OCI-LY7 (cell line): ENCODE data around the gene MGA. TPM values are rescaled to one million over a fixed set of nuclear protein-coding genes. Genes with fewer than 3 reads are reported as not detected.

Experiments
- BruUV-seq: library from RNA; stranded (reverse); fragments of 400-500 nt; replicated peaks from 2 replicates; lab custom pipeline; 2021; lab: Mats Ljungman, UMichigan
- CTCF ChIA-PET: fragments of 300-600 bp; sonication (Branson Sonifier 250); formaldehyde crosslinking; loops from one replicate; lab custom pipeline; 2022; ENCODE audit warnings: antibody characterized with exemption; ENCODE audit not compliant: unreplicated experiment; lab: Charles Lee
- POLR2A ChIA-PET: fragments of 300-600 bp; sonication (Branson Sonifier 250); formaldehyde crosslinking; loops from one replicate; lab custom pipeline; 2022; ENCODE audit warnings: antibody characterized with exemption; lab: Charles Lee
- DNase-seq: peaks from one replicate; pipeline ENCODE4 v3.0.0-alpha.2; 2015; ENCODE audit warnings: low spot score
- H2AFZ ChIP-seq: fragments of 200-600 bp; sonication (generic), shearing (Covaris generic); 2 replicates; pipeline ENCODE4 v1.6.1; 2014; ENCODE audit warnings: mild to moderate bottlenecking, antibody characterized with exemption, low read length, moderate library complexity
- H3K27ac ChIP-seq: fragments of 200-600 bp; sonication (generic); 2 replicates; pipeline ENCODE4 v1.5.1; 2014; ENCODE audit warnings: mixed run types, low read depth, mild to moderate bottlenecking, moderate library complexity, low read length, inconsistent platforms; ENCODE audit not compliant: poor library complexity, severe bottlenecking
- H3K36me3 ChIP-seq: fragments of 200-600 bp; sonication (generic); 2 replicates; pipeline ENCODE4 v1.6.1; 2014; ENCODE audit warnings: mild to moderate bottlenecking, antibody characterized with exemption, low read length, moderate library complexity, mixed read lengths; ENCODE audit not compliant: insufficient read depth
- H3K4me1 ChIP-seq: fragments of 200-600 bp; sonication (generic); 2 replicates; pipeline ENCODE4 v1.5.1; 2014; ENCODE audit warnings: mild to moderate bottlenecking, low read length; ENCODE audit not compliant: insufficient read depth, poor library complexity, severe bottlenecking
- H3K4me2 ChIP-seq: fragments of 200-600 bp; sonication (generic); 2 replicates; pipeline ENCODE4 v1.6.1; 2014; ENCODE audit warnings: mild to moderate bottlenecking, low read length
- H3K4me3 ChIP-seq: fragments of 200-600 bp; sonication (generic); 2 replicates; pipeline ENCODE4 v1.5.1; 2014; ENCODE audit warnings: mild to moderate bottlenecking, low read depth, low read length; ENCODE audit not compliant: poor library complexity, severe bottlenecking
- H3K79me2 ChIP-seq: fragments of 200-600 bp; sonication (generic); 2 replicates; pipeline ENCODE4 v1.6.1; 2016; ENCODE audit warnings: low read depth, mild to moderate bottlenecking, low read length, moderate library complexity, mixed read lengths; ENCODE audit not compliant: insufficient read depth
- H3K9me2 ChIP-seq: fragments of 200-600 bp; sonication (generic); 2 replicates; pipeline ENCODE4 v1.6.1; 2016; ENCODE audit warnings: mild to moderate bottlenecking, low read length, mixed read lengths; ENCODE audit not compliant: insufficient read depth
- H3K9me3 ChIP-seq: fragments of 200-600 bp; sonication (generic); 2 replicates; pipeline ENCODE4 v1.6.1; 2014; ENCODE audit warnings: mild to moderate bottlenecking, mixed run types, low read length, mixed read lengths
- H4K20me1 ChIP-seq: fragments of 200-600 bp; sonication (generic); 2 replicates; pipeline ENCODE4 v1.6.1; 2014; ENCODE audit warnings: mild to moderate bottlenecking, antibody characterized with exemption, low read length, moderate library complexity, mixed read lengths; ENCODE audit not compliant: insufficient read depth
- CTCF ChIP-seq: fragments of 200-600 bp; sonication (generic); conservative IDR thresholded peaks from 2 replicates; pipeline ENCODE4 v1.5.1; 2014; ENCODE audit warnings: mild to moderate bottlenecking, antibody characterized with exemption, low read length, moderate library complexity, mixed read lengths
- EZH2phosphoT487 ChIP-seq: fragments of 200-600 bp; sonication (generic); IDR thresholded peaks from 2 replicates; pipeline ENCODE4 v1.6.1; 2018; ENCODE audit warnings: low read depth, borderline replicate concordance, mild to moderate bottlenecking, mixed run types, antibody characterized with exemption, low read length, moderate library complexity, mixed read lengths
- intact Hi-C: fragments of 100-400 bp; cut with micrococcal nuclease; formaldehyde crosslinking; loops from one replicate; pipeline ENCODE4 v1.10.0; 2022; ENCODE audit not compliant: unreplicated experiment
- total RNA-seq, 2 experiments: library from RNA; depleted of rRNA in 1 of 2; stranded (reverse); fragments of >200 nt in 1 of 2; shearing (Covaris generic) in 1 of 2; gene quantifications; 2 replicates each; pipeline ENCODE4 v1.2.3, GENCODE V29; 2014 to 2022

The MGA gene
- total RNA-seq, 2 experiments from 2014 or later = 48.8 to 59.1 TPM

- POLR2A ChIA-PET = interaction anchor here (0.5 to 2.8 kb wide), 5 partner anchors 9 to 85 kb away, joined by 3 to 21 read pairs (median 7); partner anchors contain the start of gene MAPKBP1
Measured at GRCh38 chr15:41782371-41783282, 122.4 kb downstream of the MGA start.

GRCh38 chr15:41783296-41783695, 123.1 kb downstream of the MGA start:
- H3K4me3 ChIP-seq = no peak overlapping the region
- peaks cover 52% of the 10 kb centered on the region for H3K4me1 ChIP-seq
- BruUV-seq = no TSS peak
- H3K27ac ChIP-seq = peak overlapping the region; percentile 70
- no peaks in the 10 kb centered on the region for H3K9me2 ChIP-seq
- H3K36me3 ChIP-seq = peaks cover 4% of the 10 kb centered on the region; the same call in 1 of the 2 replicates
- H3K79me2 ChIP-seq = 0 out of 2 replicates have a peak, but pooled peaks cover 7% of the 10 kb centered on the region
- no peak for TF ChIP-seq CTCF
- ChIA-PET POLR2A (interaction anchor here (0.5 to 2.8 kb wide), 5 partner anchors 8 to 86 kb away, joined by 3 to 21 read pairs (median 7); partner anchors contain the start of gene MAPKBP1), CTCF (interaction anchor here (1.7 kb wide), 1 partner anchor 10 kb away, joined by 6 read pairs; the partner anchor contains the start of gene MAPKBP1)
- H2AFZ ChIP-seq = peak overlapping the region; percentile 31; the same call in 1 of the 2 replicates
- no peaks in the 10 kb centered on the region for H3K9me3 ChIP-seq
- peak overlapping the region; percentile 65 for H3K4me2 ChIP-seq
- H4K20me1 ChIP-seq = no peaks in the 10 kb centered on the region
- intact Hi-C loops = no loop called here
- no peak for DNase-seq

More at GRCh38 chr15:41782371-41783282, 122.4 kb downstream of the MGA start:
- no peak for TF ChIP-seq EZH2phosphoT487
- no peak for TF ChIP-seq CTCF
- Histone ChIP-seq H3K36me3 (peaks cover 4% of the 10 kb centered on the region; the same call in 1 of the 2 replicates), H3K27ac (peak overlapping the region; percentile 70), H3K9me2 (no peaks in the 10 kb centered on the region), H4K20me1 (no peaks in the 10 kb centered on the region), H3K9me3 (no peaks in the 10 kb centered on the region), H3K4me1 (peaks cover 56% of the 10 kb centered on the region), H3K79me2 (0 out of 2 replicates have a peak, but pooled peaks cover 7% of the 10 kb centered on the region), H2AFZ (peak overlapping the region; percentile 31; the same call in 1 of the 2 replicates), H3K4me3 (peak overlapping the region; percentile 35), H3K4me2 (peak overlapping the region; percentile 65)
- CTCF ChIA-PET = interaction anchor here (1.7 kb wide), 1 partner anchor 9 kb away, joined by 6 read pairs; the partner anchor contains the start of gene MAPKBP1
- no TSS peak for BruUV-seq
- intact Hi-C loops = no loop called here
- peak; percentile 89 for DNase-seq
